GM21515 (cell line): ENCODE measurements around the gene R3HDM4.

ENCODE experiments used
- ATAC-seq: cut with Tn5 transposase; IDR thresholded peaks from one replicate; pipeline ENCODE4 v1.9.1; 2021; ENCODE audit not compliant: unreplicated experiment

R3HDM4 gene

GRCh38 chr19:917323-918151 lies 4.5 kb upstream of the R3HDM4 start, which contains the start of gene KISS1R:
KISS1R (plus strand) TSS chr19:917333; CDS start chr19:917503, 170 bp downstream.
- no peak for ATAC-seq

DNA sequence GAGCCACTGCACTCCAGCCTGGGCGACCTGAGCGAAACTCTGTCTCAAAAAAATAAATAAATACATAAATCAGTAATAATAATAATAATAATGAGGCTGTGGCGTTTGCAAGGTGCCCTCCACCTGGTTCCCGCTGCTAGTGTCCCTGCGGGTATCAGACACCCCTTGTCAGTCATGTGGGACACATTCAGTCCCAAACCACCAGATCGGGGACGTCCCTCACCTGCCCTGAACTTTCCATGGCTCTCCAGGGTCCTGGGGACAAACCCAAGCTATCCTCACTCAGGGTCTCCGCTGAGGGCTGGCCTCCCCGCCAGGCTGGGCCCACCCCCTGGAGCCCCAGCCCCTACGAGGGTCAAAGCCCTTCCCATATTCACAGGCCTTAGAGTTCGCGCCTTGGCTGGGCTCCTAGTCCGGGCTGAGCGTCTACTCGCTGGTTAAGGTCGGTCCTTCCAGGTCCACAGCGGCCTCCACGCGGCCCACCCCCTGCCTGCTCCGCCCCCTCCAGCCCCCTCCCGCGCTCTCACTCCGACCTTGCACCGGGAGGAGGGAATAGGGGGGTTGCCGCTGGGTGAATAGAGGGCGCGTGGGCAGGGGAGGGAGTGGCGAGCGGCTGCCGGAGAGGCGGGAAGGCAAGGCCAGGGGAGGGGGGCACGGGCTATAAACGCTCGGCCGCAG lies 3.8 kb upstream of the R3HDM4 start:
- ATAC-seq: no peak

- ATAC-seq: no peak
These were observed 589 bp downstream of the R3HDM4 start for GRCh38 chr19:912181-913079.

- ATAC-seq: no peak
These were observed 1.6 kb downstream of the R3HDM4 start for GRCh38 chr19:911197-912033.

DNA sequence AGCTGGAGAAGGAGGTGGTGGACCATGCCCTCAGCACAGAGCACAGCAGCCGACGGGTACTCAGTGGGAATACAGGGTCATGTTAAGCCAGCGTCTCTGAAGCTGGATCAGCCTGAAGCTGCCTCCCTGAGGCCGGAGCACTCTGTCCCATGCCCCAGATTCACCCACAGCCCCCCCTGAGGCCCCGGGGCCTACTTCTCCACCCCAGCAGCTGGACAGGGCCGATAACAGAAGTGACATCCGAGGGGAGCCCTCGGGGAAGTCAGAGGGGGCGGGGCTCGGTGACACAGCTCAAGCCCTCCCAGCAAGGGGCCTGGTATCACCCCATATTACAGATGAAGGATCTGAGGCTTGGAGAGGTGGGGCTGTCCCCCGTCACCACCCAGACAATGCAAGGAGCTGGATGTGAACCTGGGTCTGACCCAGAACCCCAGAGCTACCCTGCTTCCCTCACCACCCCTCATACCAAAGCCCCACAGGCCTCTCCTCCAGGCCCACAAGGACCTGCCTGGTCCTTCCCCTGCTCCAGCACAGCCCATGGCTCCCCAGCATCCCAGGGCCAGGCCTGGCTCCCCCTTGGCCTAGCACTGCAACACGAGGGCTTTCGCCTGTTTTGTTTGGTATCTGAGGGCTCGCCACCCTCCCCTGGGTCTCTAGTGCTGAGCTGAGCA lies 5.7 kb downstream of the R3HDM4 start:
- ATAC-seq: no peak

- ATAC-seq: no peak
These were observed 6.5 kb downstream of the R3HDM4 start for GRCh38 chr19:906480-906879.

- ATAC-seq: no peak
These were observed 8.5 kb downstream of the R3HDM4 start for GRCh38 chr19:904545-904944.

- no peak for ATAC-seq
These were observed 9.7 kb downstream of the R3HDM4 start for GRCh38 chr19:903266-903797.

DNA sequence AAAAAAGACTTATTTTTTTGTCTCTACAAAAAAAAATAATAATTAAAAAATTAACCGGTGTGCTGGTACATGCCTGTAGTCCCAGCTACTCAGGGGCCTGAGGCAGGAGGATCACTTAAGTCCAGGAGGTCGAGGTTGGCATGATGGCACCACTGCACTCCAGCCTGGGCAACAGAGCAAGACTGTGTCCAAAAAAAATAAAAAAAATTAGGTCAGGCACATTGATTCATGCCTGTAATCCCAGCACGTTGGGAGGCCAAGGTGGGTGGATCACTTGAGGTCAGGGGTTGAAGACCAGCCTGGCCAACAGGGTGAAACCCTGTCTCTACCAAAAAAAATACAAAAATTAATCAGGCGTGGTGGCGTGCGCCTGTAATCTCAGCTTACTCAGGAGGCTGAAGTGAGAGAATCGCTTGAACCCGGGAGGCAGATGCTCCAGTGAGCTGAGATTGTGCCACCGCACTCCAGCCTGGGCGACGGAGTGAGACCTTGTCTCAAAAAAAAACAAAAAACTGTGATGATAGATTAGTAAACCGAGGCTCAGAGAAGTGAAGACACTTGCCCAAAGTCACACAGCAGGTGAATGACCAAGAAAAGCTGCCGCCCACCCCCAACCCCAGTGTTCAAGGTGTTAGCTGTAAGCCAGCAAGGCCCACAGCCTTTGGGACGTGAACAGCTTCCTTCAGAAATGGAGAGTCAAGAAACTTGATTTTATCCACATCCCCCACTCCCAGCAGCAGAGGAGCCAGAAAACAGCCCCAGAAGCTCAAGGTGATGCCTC lies 10.4 kb downstream of the R3HDM4 start:
- ATAC-seq: no peak

DNA sequence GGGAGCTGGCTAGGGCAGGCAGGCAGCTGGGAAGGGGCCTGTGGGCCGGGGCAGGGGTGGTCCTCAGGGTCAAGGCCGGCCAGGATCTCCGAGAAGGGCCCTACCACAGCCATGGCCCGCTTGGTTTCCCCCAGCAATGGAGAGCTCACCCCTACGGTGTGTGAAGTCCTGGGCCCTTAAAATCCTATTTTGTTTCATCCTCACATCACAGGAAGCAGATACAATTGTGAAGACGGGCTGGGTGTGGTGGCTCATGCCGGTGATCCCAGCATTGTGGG lies 11.0 kb downstream of the R3HDM4 start:
- ATAC-seq: no peak

GRCh38 chr19:901216-902092 lies 11.6 kb downstream of the R3HDM4 start:
- ATAC-seq: no peak

GRCh38 chr19:900302-901111 lies 12.5 kb downstream of the R3HDM4 start:
- no peak for ATAC-seq

- ATAC-seq: no peak
These were observed 13.0 kb downstream of the R3HDM4 start for GRCh38 chr19:900043-900301.

GRCh38 chr19:899336-900042 lies 13.5 kb downstream of the R3HDM4 start:
- ATAC-seq: no peak

DNA sequence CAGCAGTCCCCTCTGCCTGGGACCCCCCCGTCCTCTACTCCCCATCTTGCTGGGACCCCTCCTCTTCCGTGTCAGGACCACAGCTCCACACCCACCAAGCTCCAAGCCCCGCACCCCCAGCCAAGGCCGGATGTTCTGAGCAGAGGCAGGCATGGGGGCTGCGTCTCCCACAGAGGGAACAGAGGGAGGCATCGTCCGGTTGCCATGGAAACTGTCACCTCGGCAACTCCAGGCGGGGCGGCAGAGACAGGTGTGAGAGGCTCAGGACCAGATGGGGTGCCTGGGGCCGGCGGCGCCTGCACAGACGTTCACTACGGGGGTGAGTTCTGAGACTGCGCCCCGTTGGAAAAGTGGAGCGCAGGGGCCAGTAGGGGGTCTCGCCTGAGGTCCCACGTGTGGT lies 14.4 kb downstream of the R3HDM4 start:
- ATAC-seq: no peak

- no peak for ATAC-seq
These were observed 15.5 kb downstream of the R3HDM4 start for GRCh38 chr19:897442-898039.

GRCh38 chr19:896999-897398 lies 16.0 kb downstream of the R3HDM4 start:
- no peak for ATAC-seq
